ENCODE measurements around the gene HEY2. TPM values are rescaled to one million over a fixed set of nuclear protein-coding genes. Genes with fewer than 3 reads are reported as not detected.
"Not testable (repeated sequence)": the region's sequence is repeated elsewhere in the genome, so short reads cannot be mapped to it uniquely, and the experiment has no call there.

HEY2 gene
- 10.8 and 11.6 TPM in 2 replicates for total RNA-seq
- long read RNA-seq, partial matches to known transcripts, result 3 of 5 reads
- long read RNA-seq, other reads (novel, unspliced or antisense), result 0 of 5 reads

GRCh38 chr6:125749173-125749864 lies at the start of gene HEY2:
Gene HEY2 (plus strand): TSS chr6:125749632. CDS start chr6:125749777, 145 bp downstream.
- Mint-ChIP-seq H3K9me3 (no peaks in the 10 kb centered on the region), H3K4me1 (peaks cover 55% of the 10 kb centered on the region), H3K27me3 (ENCODE audit: low read depth) (peaks cover 90% of the 10 kb centered on the region), H3K27ac (ENCODE audit: unreplicated experiment) (no peak within 1 kb of the TSS), H3K4me3 (peak within 1 kb of the TSS; percentile 92), H3K36me3 (ENCODE audit: low read depth) (no peaks in the 10 kb centered on the region)
- peak; percentile 28 for TF ChIP-seq CTCF (conservative IDR thresholded peaks at IDR 0.05)
- DNase-seq (ENCODE audit: low read depth, low spot score), result peak; percentile 81

GRCh38 chr6:125700581-125701353 lies 48.7 kb upstream of the HEY2 start:
- TF ChIP-seq CTCF (conservative IDR thresholded peaks at IDR 0.05), result no peak
- H3K27ac Mint-ChIP-seq (ENCODE audit: unreplicated experiment), result peak overlapping the region; percentile 96
- peak; percentile 16 for DNase-seq (ENCODE audit: low read depth, low spot score)
- H3K9me3 Mint-ChIP-seq, result peaks cover 7% of the 10 kb centered on the region
- H3K27me3 Mint-ChIP-seq (ENCODE audit: low read depth), result peaks cover 90% of the 10 kb centered on the region
- peak overlapping the region; percentile 15 for H3K4me3 Mint-ChIP-seq
- H3K36me3 Mint-ChIP-seq (ENCODE audit: low read depth), result no peaks in the 10 kb centered on the region
- H3K4me1 Mint-ChIP-seq, result peaks cover 27% of the 10 kb centered on the region

- Mint-ChIP-seq H3K27me3 (ENCODE audit: low read depth) (peaks cover 92% of the 10 kb centered on the region), H3K36me3 (ENCODE audit: low read depth) (no peaks in the 10 kb centered on the region), H3K9me3 (peaks cover 4% of the 10 kb centered on the region), H3K4me3 (no peak overlapping the region), H3K4me1 (peaks cover 27% of the 10 kb centered on the region), H3K27ac (ENCODE audit: unreplicated experiment) (peak overlapping the region; percentile 96)
- TF ChIP-seq CTCF (conservative IDR thresholded peaks at IDR 0.05), result no peak
- no peak for DNase-seq (ENCODE audit: low read depth, low spot score)
These were observed 48.1 kb upstream of the HEY2 start for GRCh38 chr6:125701354-125701668.

GRCh38 chr6:125703882-125704281 lies 45.5 kb upstream of the HEY2 start:
- not testable (repeated sequence) for H3K36me3 Mint-ChIP-seq (ENCODE audit: low read depth); H3K9me3 Mint-ChIP-seq; H3K27ac Mint-ChIP-seq (ENCODE audit: unreplicated experiment); DNase-seq (ENCODE audit: low read depth, low spot score); H3K4me3 Mint-ChIP-seq
- Mint-ChIP-seq H3K4me1 (peaks cover 27% of the 10 kb centered on the region), H3K27me3 (ENCODE audit: low read depth) (peaks cover 92% of the 10 kb centered on the region)

GRCh38 chr6:125707615-125708243 lies 41.7 kb upstream of the HEY2 start:
- peaks cover 11% of the 10 kb centered on the region for H3K36me3 Mint-ChIP-seq (ENCODE audit: low read depth)
- H3K4me1 Mint-ChIP-seq, result no peaks in the 10 kb centered on the region
- H3K4me3 Mint-ChIP-seq, result no peak overlapping the region
- H3K27ac Mint-ChIP-seq (ENCODE audit: unreplicated experiment), result no peak overlapping the region
- H3K27me3 Mint-ChIP-seq (ENCODE audit: low read depth), result peaks cover 90% of the 10 kb centered on the region
- peaks cover 11% of the 10 kb centered on the region for H3K9me3 Mint-ChIP-seq
- no peak for TF ChIP-seq CTCF (conservative IDR thresholded peaks at IDR 0.05)
- no peak for DNase-seq (ENCODE audit: low read depth, low spot score)
